SK-N-SH (cell line): ENCODE results near the gene COX7C. TPM values are rescaled to one million over a fixed set of nuclear protein-coding genes. Genes with fewer than 3 reads are reported as not detected.
A peak's percentile ranks its signal among the peaks of the same experiment; 100 is the strongest.

Experiments used
- CTCF ChIA-PET: fragments of 300-600, 350-600 bp; formaldehyde crosslinking; extraction: SDS; loops from one replicate; lab custom pipeline; 2021; lab: Yijun Ruan, JAX
- POLR2A ChIA-PET: fragments of 350-600 bp; sonication (Branson Sonifier 250); formaldehyde crosslinking; extraction: SDS; loops from one replicate; lab custom pipeline; 2020; ENCODE audit warnings: antibody characterized with exemption, inconsistent platforms; lab: Yijun Ruan, JAX
- DNase-seq: peaks from one replicate; pipeline ENCODE4 v3.0.0; 2012
- H2AFZ ChIP-seq: fragments of 200-600 bp; sonication (generic); 2 replicates; pipeline ENCODE4 v1.8.1; 2016; ENCODE audit warnings: antibody characterized with exemption, mild to moderate bottlenecking, low read depth
- H3F3A ChIP-seq: fragments of 200-600 bp; sonication (generic); replicated peaks from 2 replicates; pipeline ENCODE3; 2016; ENCODE audit warnings: antibody characterized with exemption, mild to moderate bottlenecking; ENCODE audit not compliant: insufficient read depth
- H3K27ac ChIP-seq, 2 experiments: fragments of 200-500 bp in 1 of 2; fragments of 200-600 bp in 1 of 2; sonication (Bioruptor generic) in 1 of 2; sonication (generic), shearing (Covaris generic) in 1 of 2; 2 replicates each; pipeline versions ENCODE4 v1.5.1 to v1.6.1; 2014 to 2016; ENCODE audit warnings: low read depth in 2 of 2, inconsistent platforms in 1 of 2, low read length in 1 of 2, mild to moderate bottlenecking in 1 of 2, mixed read lengths in 1 of 2
- H3K27me3 ChIP-seq: fragments of 200-600 bp; sonication (generic), shearing (Covaris generic); 2 replicates; pipeline ENCODE4 v1.6.1; 2016; ENCODE audit warnings: mixed run types; ENCODE audit not compliant: insufficient read depth
- H3K36me3 ChIP-seq, 2 experiments: fragments of 200-500 bp in 1 of 2; fragments of 200-600 bp in 1 of 2; sonication (Bioruptor generic) in 1 of 2; sonication (generic) in 1 of 2; replicated peaks in 1 of 2; 2 replicates each; pipeline versions ENCODE3 to v1.5.1; 2014 to 2016; ENCODE audit warnings: low read length in 1 of 2, mild to moderate bottlenecking in 1 of 2; ENCODE audit not compliant: insufficient read depth in 2 of 2, control insufficient read depth in 1 of 2
- H3K4me1 ChIP-seq, 2 experiments: fragments of 200-500 bp in 1 of 2; fragments of 200-600 bp in 1 of 2; sonication (Bioruptor generic) in 1 of 2; sonication (generic), shearing (Covaris generic) in 1 of 2; 2 replicates each; pipeline versions ENCODE4 v1.5.1 to v1.6.1; 2014 to 2016; ENCODE audit warnings: low read depth in 1 of 2, low read length in 1 of 2, mixed run types in 1 of 2; ENCODE audit not compliant: insufficient read depth in 2 of 2, control insufficient read depth in 1 of 2
- H3K4me2 ChIP-seq: fragments of 200-600 bp; sonication (generic), shearing (Covaris generic); 2 replicates; pipeline ENCODE4 v1.6.1; 2017; ENCODE audit warnings: mixed run types
- H3K4me3 ChIP-seq, 2 experiments: fragments of 200-500 bp in 1 of 2; fragments of 200-600 bp in 1 of 2; sonication (Bioruptor generic) in 1 of 2; sonication (generic), shearing (Covaris generic) in 1 of 2; 2 replicates each; pipeline versions ENCODE4 v1.5.1 to v1.8.1; 2014 to 2016; ENCODE audit warnings: low read depth in 2 of 2, inconsistent platforms in 1 of 2, low read length in 1 of 2, mild to moderate bottlenecking in 1 of 2, mixed read lengths in 1 of 2, moderate library complexity in 1 of 2
- H3K79me2 ChIP-seq: fragments of 200-600 bp; sonication (generic); 2 replicates; pipeline ENCODE4 v1.8.1; 2017; ENCODE audit warnings: mild to moderate bottlenecking; ENCODE audit not compliant: insufficient read depth
- H3K9ac ChIP-seq: fragments of 200-600 bp; sonication (generic); 2 replicates; pipeline ENCODE4 v1.6.1; 2017; ENCODE audit warnings: mixed run types
- H3K9me2 ChIP-seq: fragments of 200-600 bp; sonication (generic); 2 replicates; pipeline ENCODE4 v1.6.1; 2017; ENCODE audit warnings: mixed run types
- H3K9me3 ChIP-seq: fragments of 200-600 bp; sonication (generic); 2 replicates; pipeline ENCODE4 v1.6.1; 2017; ENCODE audit warnings: mixed run types, mild to moderate bottlenecking, moderate library complexity
- H4K20me1 ChIP-seq: fragments of 200-600 bp; sonication (generic); 2 replicates; pipeline ENCODE4 v1.6.1; 2017; ENCODE audit warnings: mild to moderate bottlenecking, mixed run types; ENCODE audit not compliant: insufficient read depth
- EP300 ChIP-seq, 2 experiments: IDR thresholded peaks; 2 replicates each; pipeline versions ENCODE4 v1.4.0 to v1.6.1; 2012; ENCODE audit warnings: borderline replicate concordance in 1 of 2, low read depth in 1 of 2, low read length in 1 of 2
- EZH2phosphoT487 ChIP-seq: fragments of 200-600 bp; sonication (generic); IDR thresholded peaks from 2 replicates; pipeline ENCODE4 v1.6.1; 2017; ENCODE audit warnings: low read depth, mixed run types, mild to moderate bottlenecking, antibody characterized with exemption, moderate library complexity, borderline replicate concordance
- FOSL2 ChIP-seq: IDR thresholded peaks from 2 replicates; pipeline ENCODE4 v1.4.0; 2012; ENCODE audit warnings: low read depth, mild to moderate bottlenecking, moderate library complexity, borderline replicate concordance
- FOXM1 ChIP-seq: IDR thresholded peaks from 2 replicates; pipeline ENCODE4 v1.4.0; 2012; ENCODE audit warnings: low read depth, mild to moderate bottlenecking
- GABPA ChIP-seq: IDR thresholded peaks from 2 replicates; pipeline ENCODE4 v1.4.0; 2012; ENCODE audit warnings: low read depth, mild to moderate bottlenecking
- GATA2 ChIP-seq: sonication (generic); formaldehyde crosslinking; IDR thresholded peaks from 2 replicates; pipeline ENCODE4 v1.5.0; 2020; ENCODE audit warnings: mild to moderate bottlenecking, missing genetic modification reagents
- JUND ChIP-seq: IDR thresholded peaks from 2 replicates; pipeline ENCODE4 v1.4.0; 2012
- NRF1 ChIP-seq: IDR thresholded peaks from 2 replicates; pipeline ENCODE4 v1.6.1; 2012; ENCODE audit warnings: low read depth, mild to moderate bottlenecking, low read length
- RAD21 ChIP-seq: IDR thresholded peaks from 2 replicates; pipeline ENCODE4 v1.6.1; 2012; ENCODE audit warnings: mild to moderate bottlenecking, low read length
- REST ChIP-seq: IDR thresholded peaks from 2 replicates; pipeline ENCODE4 v1.6.1; 2012; ENCODE audit warnings: mild to moderate bottlenecking, low read depth, low read length, moderate library complexity
- RFX5 ChIP-seq: IDR thresholded peaks from 2 replicates; pipeline ENCODE4 v1.6.1; 2012; ENCODE audit warnings: mild to moderate bottlenecking, improper control_type of control experiment, low read length
- RXRA ChIP-seq: IDR thresholded peaks from 2 replicates; pipeline ENCODE4 v1.4.0; 2012; ENCODE audit warnings: low read depth, mild to moderate bottlenecking, borderline replicate concordance
- TCF12 ChIP-seq: IDR thresholded peaks from 2 replicates; pipeline ENCODE4 v1.4.0; 2012
- USF1 ChIP-seq: IDR thresholded peaks from 2 replicates; pipeline ENCODE4 v1.4.0; 2012; ENCODE audit warnings: low read depth, borderline replicate concordance
- YY1 ChIP-seq: IDR thresholded peaks from 2 replicates; pipeline ENCODE4 v1.4.0; 2012; ENCODE audit warnings: low read depth, mild to moderate bottlenecking
- WGBS: methylation state at CpG from one replicate; pipeline ENCODE4 v1.1.6; 2017; ENCODE audit warnings: low lambda C conversion rate; 5-methylcytosine and 5-hydroxymethylcytosine counted together
- polyA plus RNA-seq, 3 experiments: library from polyadenylated mRNA; depleted of rRNA; stranded (reverse); fragments of >200 nt; gene quantifications; 2 replicates each; pipeline ENCODE4 v1.2.3, GENCODE V29; 2012
- TF ChIP-seq, protein P1 (sequence below): IDR thresholded peaks from 2 replicates; pipeline ENCODE4; 2012
- TF ChIP-seq, protein P2 (sequence below): fragments of 150-350 bp; IDR thresholded peaks from 2 replicates; pipeline ENCODE4 v1.6.1; 2017; ENCODE audit warnings: antibody characterized with exemption, low read length, low read depth, borderline replicate concordance
- TF ChIP-seq, protein P3 (sequence below): fragments of 150-350 bp; IDR thresholded peaks from 2 replicates; pipeline ENCODE4 v1.6.1; 2016; ENCODE audit warnings: mild to moderate bottlenecking, low read depth, low read length

COX7C gene
- polyA plus RNA-seq, 1 of the 3 experiments (the other 2 are of a cell fraction), result 675 TPM

GRCh38 chr5:86617309-86617755 is 409 bp upstream of the COX7C start:
- 48% methylated on average over 6 of the region's 6 CpGs for WGBS
- ChIA-PET CTCF (no interaction called here), POLR2A (no interaction called here)
- DNase-seq, result no peak
- peaks cover 19% of the 10 kb centered on the region for H3K79me2 ChIP-seq
- TF ChIP-seq YY1 (no peak), EP300 (IDR thresholded peaks at IDR 0.05; ENCODE audit: borderline replicate concordance in 1 of 2, low read depth in 1 of 2, low read length in 1 of 2) (peak in 1 of 2 experiments; percentile 19; a peak in 1 of 4 replicates)
- peaks cover 6% of the 10 kb centered on the region; the same call in 1 of the 2 replicates for H3K27me3 ChIP-seq
- peak overlapping the region; percentile 95 for H2AFZ ChIP-seq
- H4K20me1 ChIP-seq, result no peaks in the 10 kb centered on the region
- H3K4me3 ChIP-seq, result no peak overlapping the region
- H3K27ac ChIP-seq, result no peak overlapping the region
- H3K9ac ChIP-seq, result no peak overlapping the region; the same call in 1 of the 2 replicates
- H3K9me3 ChIP-seq, result no peaks in the 10 kb centered on the region
- H3F3A ChIP-seq, result peaks cover 13% of the 10 kb centered on the region
- no peaks in the 10 kb centered on the region for H3K9me2 ChIP-seq
- H3K36me3 ChIP-seq, result peaks cover 26% of the 10 kb centered on the region in 2 experiments
- H3K4me2 ChIP-seq, result no peak overlapping the region
- H3K4me1 ChIP-seq, result no peaks in the 10 kb centered on the region

DNA sequence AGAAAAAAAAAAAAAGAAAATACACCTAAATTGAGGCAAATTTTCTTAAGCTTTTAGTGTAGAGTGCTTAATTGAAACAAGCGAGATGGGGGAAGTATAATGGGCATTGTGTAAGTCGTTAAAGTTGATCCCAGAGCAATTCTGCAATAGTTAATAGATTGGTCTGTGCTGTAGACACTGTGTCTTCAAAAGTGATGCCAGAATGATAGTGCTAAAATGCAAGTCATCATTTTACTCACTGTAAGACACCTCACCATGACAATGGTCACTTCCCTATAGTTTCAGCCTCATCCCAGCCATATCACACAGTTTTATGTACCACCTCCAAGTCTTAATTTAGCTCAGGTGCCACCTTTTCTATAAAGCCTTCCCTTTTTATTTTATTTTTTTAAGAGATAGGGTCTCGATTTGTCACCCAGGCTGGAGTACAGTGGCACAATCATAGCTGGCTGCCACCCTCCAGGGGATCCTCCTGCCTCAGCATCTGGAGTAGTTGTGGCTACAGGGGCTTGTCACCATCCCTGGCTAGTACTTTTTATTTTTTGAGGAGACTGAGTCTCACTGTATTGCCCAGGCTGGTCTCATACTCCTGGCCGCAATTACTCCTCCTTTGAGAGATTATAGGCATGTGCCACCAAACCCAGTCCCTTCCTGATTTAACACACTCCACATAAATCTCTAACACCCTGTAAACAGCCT is 6.2 kb downstream of the COX7C start:
- H3K4me1 ChIP-seq, result no peaks in the 10 kb centered on the region
- ChIA-PET CTCF (no interaction called here), POLR2A (no interaction called here)
- no peak for DNase-seq
- peaks cover 26 to 28% of the 10 kb centered on the region in 2 experiments for H3K36me3 ChIP-seq
- H3K79me2 ChIP-seq, result peaks cover 7% of the 10 kb centered on the region; the same call in 1 of the 2 replicates
- no peak overlapping the region for H3K4me2 ChIP-seq
- H3F3A ChIP-seq, result peaks cover 13% of the 10 kb centered on the region
- H3K27ac ChIP-seq, result no peak overlapping the region
- WGBS, result 88% methylated on average over 4 of the region's 4 CpGs
- no peak overlapping the region for H2AFZ ChIP-seq
- H4K20me1 ChIP-seq, result no peaks in the 10 kb centered on the region
- H3K9me2 ChIP-seq, result no peaks in the 10 kb centered on the region
- H3K9me3 ChIP-seq, result no peaks in the 10 kb centered on the region
- no peak overlapping the region for H3K4me3 ChIP-seq
- no peak overlapping the region for H3K9ac ChIP-seq
- no peaks in the 10 kb centered on the region for H3K27me3 ChIP-seq
- TF ChIP-seq, protein P1, sequence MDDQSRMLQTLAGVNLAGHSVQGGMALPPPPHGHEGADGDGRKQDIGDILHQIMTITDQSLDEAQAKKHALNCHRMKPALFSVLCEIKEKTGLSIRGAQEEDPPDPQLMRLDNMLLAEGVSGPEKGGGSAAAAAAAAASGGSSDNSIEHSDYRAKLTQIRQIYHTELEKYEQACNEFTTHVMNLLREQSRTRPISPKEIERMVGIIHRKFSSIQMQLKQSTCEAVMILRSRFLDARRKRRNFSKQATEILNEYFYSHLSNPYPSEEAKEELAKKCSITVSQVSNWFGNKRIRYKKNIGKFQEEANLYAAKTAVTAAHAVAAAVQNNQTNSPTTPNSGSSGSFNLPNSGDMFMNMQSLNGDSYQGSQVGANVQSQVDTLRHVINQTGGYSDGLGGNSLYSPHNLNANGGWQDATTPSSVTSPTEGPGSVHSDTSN, result no peak
- TF ChIP-seq NRF1 (no peak), GABPA (no peak), RFX5 (no peak), TCF12 (no peak), FOXM1 (no peak), USF1 (no peak), JUND (no peak), EZH2phosphoT487 (no peak), RXRA (no peak), EP300 (IDR thresholded peaks at IDR 0.05; ENCODE audit: borderline replicate concordance in 1 of 2, low read depth in 1 of 2, low read length in 1 of 2) (no peak), RAD21 (no peak), REST (no peak), GATA2 (CRISPR knock-in tag) (no peak), FOSL2 (no peak)
- TF ChIP-seq, protein P2, sequence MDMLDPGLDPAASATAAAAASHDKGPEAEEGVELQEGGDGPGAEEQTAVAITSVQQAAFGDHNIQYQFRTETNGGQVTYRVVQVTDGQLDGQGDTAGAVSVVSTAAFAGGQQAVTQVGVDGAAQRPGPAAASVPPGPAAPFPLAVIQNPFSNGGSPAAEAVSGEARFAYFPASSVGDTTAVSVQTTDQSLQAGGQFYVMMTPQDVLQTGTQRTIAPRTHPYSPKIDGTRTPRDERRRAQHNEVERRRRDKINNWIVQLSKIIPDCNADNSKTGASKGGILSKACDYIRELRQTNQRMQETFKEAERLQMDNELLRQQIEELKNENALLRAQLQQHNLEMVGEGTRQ, result no peak
- TF ChIP-seq, protein P3, sequence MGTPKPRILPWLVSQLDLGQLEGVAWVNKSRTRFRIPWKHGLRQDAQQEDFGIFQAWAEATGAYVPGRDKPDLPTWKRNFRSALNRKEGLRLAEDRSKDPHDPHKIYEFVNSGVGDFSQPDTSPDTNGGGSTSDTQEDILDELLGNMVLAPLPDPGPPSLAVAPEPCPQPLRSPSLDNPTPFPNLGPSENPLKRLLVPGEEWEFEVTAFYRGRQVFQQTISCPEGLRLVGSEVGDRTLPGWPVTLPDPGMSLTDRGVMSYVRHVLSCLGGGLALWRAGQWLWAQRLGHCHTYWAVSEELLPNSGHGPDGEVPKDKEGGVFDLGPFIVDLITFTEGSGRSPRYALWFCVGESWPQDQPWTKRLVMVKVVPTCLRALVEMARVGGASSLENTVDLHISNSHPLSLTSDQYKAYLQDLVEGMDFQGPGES, result no peak
